ENCODE results near the gene GBX2.

DNA sequence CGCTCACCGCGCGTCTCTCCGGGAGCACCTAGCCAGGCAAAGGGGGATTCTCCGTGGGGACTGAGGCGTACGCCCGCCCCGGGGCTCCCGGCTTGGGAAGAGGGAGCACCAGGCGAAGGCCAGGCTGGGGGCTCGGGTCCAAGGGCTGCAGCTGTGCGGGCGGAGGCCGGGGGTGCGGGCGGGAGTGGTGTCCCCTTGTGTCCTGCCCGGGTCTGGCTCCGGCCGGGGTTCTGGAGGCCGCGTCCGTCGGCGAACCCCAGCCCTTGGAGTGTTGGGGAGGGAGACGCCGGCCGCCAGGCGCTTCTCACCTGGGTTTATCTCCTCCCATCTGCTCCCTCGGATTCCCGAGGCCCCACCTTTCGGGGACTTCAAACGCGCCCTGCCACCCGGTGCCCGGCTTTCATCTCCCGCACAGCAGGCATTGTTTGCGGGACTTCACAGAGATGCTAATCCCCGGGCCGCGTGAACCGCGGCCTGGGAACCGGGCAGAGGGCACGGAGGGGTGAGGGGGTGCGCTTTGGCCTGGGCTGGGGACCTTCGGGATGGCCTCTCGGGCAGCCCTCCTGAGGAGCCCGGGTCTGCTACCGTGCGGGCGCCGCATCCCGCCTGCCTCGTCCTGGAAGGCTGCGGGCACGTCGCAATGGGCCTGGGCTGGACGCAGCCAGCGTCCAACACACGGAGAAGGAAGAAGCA, 5.0 kb upstream of the GBX2 start:
- TF ChIP-seq, protein P1, sequence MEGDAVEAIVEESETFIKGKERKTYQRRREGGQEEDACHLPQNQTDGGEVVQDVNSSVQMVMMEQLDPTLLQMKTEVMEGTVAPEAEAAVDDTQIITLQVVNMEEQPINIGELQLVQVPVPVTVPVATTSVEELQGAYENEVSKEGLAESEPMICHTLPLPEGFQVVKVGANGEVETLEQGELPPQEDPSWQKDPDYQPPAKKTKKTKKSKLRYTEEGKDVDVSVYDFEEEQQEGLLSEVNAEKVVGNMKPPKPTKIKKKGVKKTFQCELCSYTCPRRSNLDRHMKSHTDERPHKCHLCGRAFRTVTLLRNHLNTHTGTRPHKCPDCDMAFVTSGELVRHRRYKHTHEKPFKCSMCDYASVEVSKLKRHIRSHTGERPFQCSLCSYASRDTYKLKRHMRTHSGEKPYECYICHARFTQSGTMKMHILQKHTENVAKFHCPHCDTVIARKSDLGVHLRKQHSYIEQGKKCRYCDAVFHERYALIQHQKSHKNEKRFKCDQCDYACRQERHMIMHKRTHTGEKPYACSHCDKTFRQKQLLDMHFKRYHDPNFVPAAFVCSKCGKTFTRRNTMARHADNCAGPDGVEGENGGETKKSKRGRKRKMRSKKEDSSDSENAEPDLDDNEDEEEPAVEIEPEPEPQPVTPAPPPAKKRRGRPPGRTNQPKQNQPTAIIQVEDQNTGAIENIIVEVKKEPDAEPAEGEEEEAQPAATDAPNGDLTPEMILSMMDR (IDR thresholded peaks at IDR 0.05 in 2 of 3, conservative IDR thresholded peaks at IDR 0.05 in 1 of 3; ENCODE audit: control insufficient read depth in 2 of 3, extremely low read depth in 1 of 3, insufficient read depth in 1 of 3, low read depth in 3 of 3, low read length in 3 of 3): no peak
- TF ChIP-seq YY1 (IDR thresholded peaks at IDR 0.05; ENCODE audit: low read depth, low read length) (no peak), TCF12 (IDR thresholded peaks at IDR 0.05; ENCODE audit: low read depth, low read length) (no peak), POLR2A (IDR thresholded peaks at IDR 0.05; ENCODE audit: low read depth, low read length) (no peak), EZH2 (IDR thresholded peaks at IDR 0.05; ENCODE audit: borderline replicate concordance, control insufficient read depth, low read depth, low read length) (no peak), GABPA (IDR thresholded peaks at IDR 0.05; ENCODE audit: low read depth) (no peak)
- TF ChIP-seq, protein P2, sequence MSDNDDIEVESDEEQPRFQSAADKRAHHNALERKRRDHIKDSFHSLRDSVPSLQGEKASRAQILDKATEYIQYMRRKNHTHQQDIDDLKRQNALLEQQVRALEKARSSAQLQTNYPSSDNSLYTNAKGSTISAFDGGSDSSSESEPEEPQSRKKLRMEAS (IDR thresholded peaks at IDR 0.05; ENCODE audit: low read depth, low read length): no peak
- TF ChIP-seq, protein P3, sequence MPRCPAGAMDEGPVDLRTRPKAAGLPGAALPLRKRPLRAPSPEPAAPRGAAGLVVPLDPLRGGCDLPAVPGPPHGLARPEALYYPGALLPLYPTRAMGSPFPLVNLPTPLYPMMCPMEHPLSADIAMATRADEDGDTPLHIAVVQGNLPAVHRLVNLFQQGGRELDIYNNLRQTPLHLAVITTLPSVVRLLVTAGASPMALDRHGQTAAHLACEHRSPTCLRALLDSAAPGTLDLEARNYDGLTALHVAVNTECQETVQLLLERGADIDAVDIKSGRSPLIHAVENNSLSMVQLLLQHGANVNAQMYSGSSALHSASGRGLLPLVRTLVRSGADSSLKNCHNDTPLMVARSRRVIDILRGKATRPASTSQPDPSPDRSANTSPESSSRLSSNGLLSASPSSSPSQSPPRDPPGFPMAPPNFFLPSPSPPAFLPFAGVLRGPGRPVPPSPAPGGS (IDR thresholded peaks at IDR 0.05; ENCODE audit: borderline replicate concordance, insufficient read depth, low read depth, low read length, poor library complexity, severe bottlenecking): no peak

Measured in GM12878 (cell line).